ENCODE results near the gene CCL11. TPM values are rescaled to one million over a fixed set of nuclear protein-coding genes. Genes with fewer than 3 reads are reported as not detected.

The CCL11 gene
- total RNA-seq, 2 donors from 2014 or later, result 0.75 to 1.6 TPM

- Histone ChIP-seq H3K27me3 (no peaks in the 10 kb centered on the region), H3K9me3 (no peaks in the 10 kb centered on the region), H3K36me3 (no peaks in the 10 kb centered on the region), H3K4me3 (peak overlapping the region in 1 of 2 donors; percentile 51), H3K27ac (peak overlapping the region; percentile 73 to 87), H3K4me1 (peaks cover 0 to 84% of the 10 kb centered on the region in 2 donors)
- no peak for DNase-seq (ENCODE audit: low spot score)
- TF ChIP-seq CTCF (IDR thresholded peaks at IDR 0.05), result no peak
Observed at GRCh38 chr17:34254146-34254545, 31.4 kb upstream of the CCL11 start.

- peaks cover 0 to 78% of the 10 kb centered on the region in 2 donors for H3K4me1 ChIP-seq
Observed at GRCh38 chr17:34254651-34255380, 30.7 kb upstream of the CCL11 start, which contains the start of gene CCL2. TSS of gene CCL2 (plus strand) at chr17:34255285. CDS start at chr17:34255350, 65 bp downstream.

GRCh38 chr17:34255381-34255732 lies 30.2 kb upstream of the CCL11 start:
- no peaks in the 10 kb centered on the region for H3K36me3 ChIP-seq
- no peak for DNase-seq (ENCODE audit: low spot score)
- no peak for TF ChIP-seq CTCF (IDR thresholded peaks at IDR 0.05)
- peaks cover 0 to 73% of the 10 kb centered on the region in 2 donors for H3K4me1 ChIP-seq
- no peaks in the 10 kb centered on the region for H3K9me3 ChIP-seq
- H3K4me3 ChIP-seq, result peak overlapping the region; percentile 37 to 51
- no peaks in the 10 kb centered on the region for H3K27me3 ChIP-seq
- H3K27ac ChIP-seq, result peak overlapping the region; percentile 73 to 87

More at GRCh38 chr17:34254651-34255380, 30.7 kb upstream of the CCL11 start, which contains the start of gene CCL2:
- TF ChIP-seq CTCF (IDR thresholded peaks at IDR 0.05), result no peak
- Histone ChIP-seq H3K27ac (peak within 1 kb of the TSS; percentile 73 to 87), H3K9me3 (no peaks in the 10 kb centered on the region), H3K27me3 (no peaks in the 10 kb centered on the region), H3K36me3 (no peaks in the 10 kb centered on the region), H3K4me3 (peak within 1 kb of the TSS; percentile 37 to 51)
- DNase-seq (ENCODE audit: low spot score), result peak; percentile 88

- H3K9me3 ChIP-seq, result no peaks in the 10 kb centered on the region
- no peaks in the 10 kb centered on the region for H3K27me3 ChIP-seq
- H3K4me3 ChIP-seq, result peak overlapping the region; percentile 37 to 51
- H3K4me1 ChIP-seq, result peaks cover 0 to 68% of the 10 kb centered on the region in 2 donors
- peak overlapping the region; percentile 73 to 87 for H3K27ac ChIP-seq
- no peaks in the 10 kb centered on the region for H3K36me3 ChIP-seq
- DNase-seq (ENCODE audit: low spot score), result no peak
- no peak for TF ChIP-seq CTCF (IDR thresholded peaks at IDR 0.05)
Observed at GRCh38 chr17:34255841-34256240, 29.7 kb upstream of the CCL11 start.

- no peak for DNase-seq (ENCODE audit: low spot score)
- Histone ChIP-seq H3K4me3 (no peak overlapping the region), H3K9me3 (no peaks in the 10 kb centered on the region), H3K27ac (no peak overlapping the region), H3K4me1 (peaks cover 0 to 52% of the 10 kb centered on the region in 2 donors), H3K36me3 (no peaks in the 10 kb centered on the region), H3K27me3 (no peaks in the 10 kb centered on the region)
- TF ChIP-seq CTCF (IDR thresholded peaks at IDR 0.05), result no peak
Observed at GRCh38 chr17:34257299-34257985, 28.1 kb upstream of the CCL11 start.

Measured in right atrium auricular region (tissue), 2 donors.